ENCODE measurements around the gene MYH1.

Gene MYH1

GRCh38 chr17:10482252-10482651 lies 36.1 kb downstream of the MYH1 start:
- no peak for DNase-seq (ENCODE audit: low read depth)
- no peak overlapping the region for H3K4me3 ChIP-seq (ENCODE audit: low read depth, low read length)
- TF ChIP-seq, protein P1, sequence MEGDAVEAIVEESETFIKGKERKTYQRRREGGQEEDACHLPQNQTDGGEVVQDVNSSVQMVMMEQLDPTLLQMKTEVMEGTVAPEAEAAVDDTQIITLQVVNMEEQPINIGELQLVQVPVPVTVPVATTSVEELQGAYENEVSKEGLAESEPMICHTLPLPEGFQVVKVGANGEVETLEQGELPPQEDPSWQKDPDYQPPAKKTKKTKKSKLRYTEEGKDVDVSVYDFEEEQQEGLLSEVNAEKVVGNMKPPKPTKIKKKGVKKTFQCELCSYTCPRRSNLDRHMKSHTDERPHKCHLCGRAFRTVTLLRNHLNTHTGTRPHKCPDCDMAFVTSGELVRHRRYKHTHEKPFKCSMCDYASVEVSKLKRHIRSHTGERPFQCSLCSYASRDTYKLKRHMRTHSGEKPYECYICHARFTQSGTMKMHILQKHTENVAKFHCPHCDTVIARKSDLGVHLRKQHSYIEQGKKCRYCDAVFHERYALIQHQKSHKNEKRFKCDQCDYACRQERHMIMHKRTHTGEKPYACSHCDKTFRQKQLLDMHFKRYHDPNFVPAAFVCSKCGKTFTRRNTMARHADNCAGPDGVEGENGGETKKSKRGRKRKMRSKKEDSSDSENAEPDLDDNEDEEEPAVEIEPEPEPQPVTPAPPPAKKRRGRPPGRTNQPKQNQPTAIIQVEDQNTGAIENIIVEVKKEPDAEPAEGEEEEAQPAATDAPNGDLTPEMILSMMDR (conservative IDR thresholded peaks at IDR 0.05; ENCODE audit: low read depth, low read length), result no peak

DNA sequence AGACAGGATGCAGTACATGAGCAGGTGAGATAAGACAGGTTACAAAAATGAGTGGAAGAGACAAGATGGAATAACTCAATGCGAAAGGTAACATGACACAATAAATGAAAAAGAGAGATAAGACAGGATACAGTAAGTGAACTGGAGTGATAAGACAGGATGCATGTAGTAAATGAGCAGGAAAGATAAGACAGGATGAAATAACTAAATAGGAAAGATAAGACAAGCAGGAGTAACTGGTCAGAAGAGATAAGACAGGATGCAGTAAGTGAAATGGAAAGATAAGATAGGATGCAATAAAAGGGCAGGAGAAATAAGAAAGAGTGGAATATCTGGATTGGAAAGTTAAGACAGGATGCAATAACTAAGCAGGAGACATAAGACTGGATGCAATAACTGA lies 40.6 kb downstream of the MYH1 start:
- H3K4me3 ChIP-seq (ENCODE audit: low read depth, low read length), result no peak overlapping the region
- no peak for DNase-seq (ENCODE audit: low read depth)
- TF ChIP-seq, protein P1 (conservative IDR thresholded peaks at IDR 0.05; ENCODE audit: low read depth, low read length), result no peak

DNA sequence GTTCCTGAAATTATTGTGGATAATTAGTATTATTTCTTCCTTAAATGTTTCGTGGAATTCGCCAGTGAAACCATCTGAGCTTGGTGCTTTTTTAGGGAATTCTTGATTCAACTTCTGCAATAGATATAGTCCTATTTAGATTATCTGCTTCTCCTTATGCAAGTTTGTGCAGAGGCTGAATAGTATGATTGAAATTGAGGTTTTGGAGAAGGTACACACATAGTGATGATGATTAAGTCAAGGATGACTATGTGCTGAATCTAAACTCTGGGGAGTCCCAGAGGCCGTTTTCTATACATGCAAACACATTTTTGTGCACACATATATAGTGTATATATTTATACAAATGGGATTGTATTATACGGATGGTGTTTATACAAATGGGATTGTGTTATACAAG lies 43.8 kb downstream of the MYH1 start:
- TF ChIP-seq, protein P1 (conservative IDR thresholded peaks at IDR 0.05; ENCODE audit: low read depth, low read length), result no peak
- no peak overlapping the region for H3K4me3 ChIP-seq (ENCODE audit: low read depth, low read length)
- DNase-seq (ENCODE audit: low read depth), result no peak

- TF ChIP-seq, protein P1 (conservative IDR thresholded peaks at IDR 0.05; ENCODE audit: low read depth, low read length), result no peak
- H3K4me3 ChIP-seq (ENCODE audit: low read depth, low read length), result no peak overlapping the region
- no peak for DNase-seq (ENCODE audit: low read depth)
These were observed 46.5 kb downstream of the MYH1 start for GRCh38 chr17:10471858-10472257.

- no peak within 1 kb of the TSS for H3K4me3 ChIP-seq (ENCODE audit: low read depth, low read length)
- no peak for DNase-seq (ENCODE audit: low read depth)
- TF ChIP-seq, protein P1 (conservative IDR thresholded peaks at IDR 0.05; ENCODE audit: low read depth, low read length), result no peak
These were observed 48.9 kb downstream of the MYH1 start, which contains the start of gene MYH4 for GRCh38 chr17:10469459-10469858. MYH4 (minus strand) TSS chr17:10469559; CDS start chr17:10466745, 2,814 bp downstream.

DNA sequence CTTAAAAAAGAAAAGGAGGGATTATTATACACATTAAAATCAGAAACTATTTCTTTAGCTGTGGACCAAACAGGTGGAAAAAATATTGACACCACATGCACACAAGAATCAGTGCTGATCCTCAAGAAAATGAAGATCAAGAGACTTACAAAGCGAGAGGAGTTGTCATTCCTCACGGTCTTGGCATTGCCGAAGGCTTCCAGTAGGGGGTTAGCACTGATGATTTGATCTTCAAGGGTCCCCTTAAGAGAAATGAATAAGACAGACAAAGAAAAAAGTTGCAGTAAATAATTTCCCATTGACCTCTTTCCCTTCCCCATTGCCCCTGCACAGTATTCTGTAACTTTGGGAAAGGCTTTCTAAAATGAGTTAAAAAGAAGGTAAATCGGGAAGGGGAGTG lies 54.9 kb downstream of the MYH1 start:
- no peak for DNase-seq (ENCODE audit: low read depth)
- TF ChIP-seq, protein P1 (conservative IDR thresholded peaks at IDR 0.05; ENCODE audit: low read depth, low read length), result no peak
- H3K4me3 ChIP-seq (ENCODE audit: low read depth, low read length), result no peak overlapping the region

DNA sequence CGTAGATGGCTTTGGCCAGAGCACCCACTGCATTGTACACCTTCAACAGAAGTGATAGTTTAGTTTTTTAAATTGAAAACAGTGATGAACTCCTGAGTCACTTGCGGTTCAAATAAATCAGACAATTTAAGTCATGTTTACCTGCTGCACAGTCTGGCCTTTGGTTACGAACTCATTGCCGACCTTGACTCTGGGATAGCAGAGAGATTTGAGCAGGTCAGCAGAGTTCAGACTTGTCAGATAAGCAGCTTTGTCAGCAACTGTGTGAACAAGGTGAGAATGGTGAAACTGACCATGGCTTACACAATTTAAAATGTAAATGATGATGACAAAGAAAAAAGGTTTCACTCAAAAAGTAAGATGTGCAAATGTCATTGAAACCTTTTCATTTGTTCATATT lies 58.3 kb downstream of the MYH1 start:
- TF ChIP-seq, protein P1 (conservative IDR thresholded peaks at IDR 0.05; ENCODE audit: low read depth, low read length), result no peak
- DNase-seq (ENCODE audit: low read depth), result no peak
- no peak overlapping the region for H3K4me3 ChIP-seq (ENCODE audit: low read depth, low read length)
